AG20443 (cell line): ENCODE measurements around the gene ADARB2.

Source experiments
- DNase-seq: peaks from one replicate; pipeline ENCODE4 v3.0.0; 2012; ENCODE audit warnings: low spot score, mixed read lengths

ADARB2 gene

GRCh38 chr10:1315178-1315577, 422.1 kb downstream of the ADARB2 start:
- DNase-seq: no peak

- DNase-seq: no peak
Measured at GRCh38 chr10:1311726-1312125, 425.6 kb downstream of the ADARB2 start.

GRCh38 chr10:1310271-1310789, 427.0 kb downstream of the ADARB2 start:
- DNase-seq: no peak

- no peak for DNase-seq
Measured at GRCh38 chr10:1309617-1310270, 427.6 kb downstream of the ADARB2 start.

- no peak for DNase-seq
Measured at GRCh38 chr10:1308962-1309616, 428.2 kb downstream of the ADARB2 start.

GRCh38 chr10:1308173-1308961, 429.0 kb downstream of the ADARB2 start:
- DNase-seq: no peak

GRCh38 chr10:1301143-1301542, 436.2 kb downstream of the ADARB2 start:
- no peak for DNase-seq

GRCh38 chr10:1300218-1300617, 437.1 kb downstream of the ADARB2 start:
- no peak for DNase-seq

GRCh38 chr10:1299041-1299726, 438.1 kb downstream of the ADARB2 start:
- no peak for DNase-seq

GRCh38 chr10:1297566-1298301, 439.6 kb downstream of the ADARB2 start:
- no peak for DNase-seq

- no peak for DNase-seq
Measured at GRCh38 chr10:1295756-1296480, 441.4 kb downstream of the ADARB2 start.

GRCh38 chr10:1294748-1295147, 442.6 kb downstream of the ADARB2 start:
- no peak for DNase-seq

- DNase-seq: no peak
Measured at GRCh38 chr10:1293636-1294435, 443.5 kb downstream of the ADARB2 start.

GRCh38 chr10:1293157-1293556, 444.2 kb downstream of the ADARB2 start:
- no peak for DNase-seq

GRCh38 chr10:1292611-1293031, 444.7 kb downstream of the ADARB2 start:
- no peak for DNase-seq

- no peak for DNase-seq
Measured at GRCh38 chr10:1291178-1292090, 445.9 kb downstream of the ADARB2 start.

GRCh38 chr10:1290071-1290471, 447.3 kb downstream of the ADARB2 start:
- DNase-seq: no peak

- DNase-seq: no peak
Measured at GRCh38 chr10:1289591-1289990, 447.7 kb downstream of the ADARB2 start.

- no peak for DNase-seq
Measured at GRCh38 chr10:1287971-1288401, 449.3 kb downstream of the ADARB2 start.
